ENCODE data around the gene KCNQ5. TPM values are rescaled to one million over a fixed set of nuclear protein-coding genes. Genes with fewer than 3 reads are reported as not detected.

KCNQ5 gene
- total RNA-seq, 1 experiment from 2014 or later: not detected

DNA sequence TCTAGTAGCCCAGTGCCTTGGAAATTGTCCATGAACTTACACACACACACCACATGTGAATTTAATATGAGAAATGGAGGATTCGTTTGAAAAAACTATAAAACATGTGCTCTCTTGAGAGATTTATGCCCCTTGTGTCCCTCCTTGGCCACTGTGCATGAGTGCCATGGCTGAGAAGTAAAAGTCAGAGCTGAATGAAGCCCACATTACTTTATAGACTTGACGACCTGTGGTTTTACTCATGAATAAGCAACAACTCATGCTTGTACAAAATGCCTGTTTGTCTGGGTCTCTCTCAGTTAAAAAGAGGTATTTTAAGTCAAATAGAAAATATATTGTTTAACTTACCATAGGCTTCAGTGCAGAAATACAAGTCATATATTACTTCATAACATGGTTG is 102.7 kb downstream of the KCNQ5 start (continued):
- TF ChIP-seq POLR2AphosphoS5 (IDR thresholded peaks at IDR 0.05; ENCODE audit: low read depth, low read length) (no peak), RAD21 (IDR thresholded peaks at IDR 0.05; ENCODE audit: low read depth) (no peak), CEBPB (IDR thresholded peaks at IDR 0.05; ENCODE audit: low read depth) (no peak)

DNA sequence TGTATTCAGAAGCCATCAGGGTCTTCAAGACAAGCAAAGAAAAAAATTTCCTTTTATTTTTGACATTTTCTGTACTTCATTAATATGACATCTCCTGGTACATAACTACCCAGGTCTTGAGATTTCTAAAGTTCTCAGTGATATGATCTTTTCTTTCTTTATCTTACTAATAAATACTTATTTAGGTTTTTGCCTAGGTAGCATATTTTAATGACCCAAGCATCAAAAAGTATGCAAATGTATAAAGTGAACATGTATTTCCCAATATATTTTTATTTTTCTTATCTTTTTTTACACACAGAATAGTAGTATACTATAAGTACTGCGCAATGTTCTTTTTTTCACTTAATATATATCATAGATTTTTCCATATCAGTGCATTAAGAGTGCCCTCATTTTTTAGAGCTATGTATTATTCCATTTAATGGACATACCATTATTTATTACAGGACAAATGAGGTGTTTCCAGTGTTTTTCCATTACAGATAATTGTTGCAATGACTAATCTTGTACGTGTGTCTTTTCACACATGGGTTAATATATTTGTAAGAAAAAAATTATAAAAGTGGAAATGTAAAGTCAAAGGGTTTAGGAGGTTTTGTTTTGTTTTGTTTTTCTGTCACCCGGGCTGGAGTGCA is 107.0 kb downstream of the KCNQ5 start:
- H3K9ac ChIP-seq (ENCODE audit: low read length): no peak overlapping the region
- no peaks in the 10 kb centered on the region for H3K79me2 ChIP-seq (ENCODE audit: insufficient read depth, low read length)
- ChIA-PET RAD21 (ENCODE audit: low non-redundant PET in 1 of 2, low total read pairs in 2 of 2, uncharacterized antibody in 2 of 2, unreplicated experiment in 2 of 2) (no interaction called here), POLR2A (no interaction called here), CTCF (no interaction called here)
- H3K4me3 ChIP-seq (replicated peaks in 1 of 2; ENCODE audit: low read depth in 1 of 2, low read length in 2 of 2): no peak overlapping the region
- H3K9me2 ChIP-seq (ENCODE audit: insufficient read depth): no peaks in the 10 kb centered on the region
- no peaks in the 10 kb centered on the region for H4K20me1 ChIP-seq (ENCODE audit: insufficient read depth)
- H2AFZ ChIP-seq (ENCODE audit: low read depth, low read length, poor library complexity, severe bottlenecking): no peak overlapping the region
- intact Hi-C loops (cut with micrococcal nuclease): no loop called here
- DNase-seq (ENCODE audit: low read depth, low spot score) (no peak), ATAC-seq (no peak)
- H3K4me2 ChIP-seq (ENCODE audit: low read length): no peak overlapping the region
- H3K27me3 ChIP-seq (ENCODE audit: insufficient read depth, low read length): peaks cover 5% of the 10 kb centered on the region
- no TSS peak for BruUV-seq (replicated peaks)
- no peaks in the 10 kb centered on the region for H3K36me3 ChIP-seq (ENCODE audit: control insufficient read depth in 1 of 2, insufficient read depth in 2 of 2, low read length in 2 of 2)
- H3K4me1 ChIP-seq (ENCODE audit: control insufficient read depth in 1 of 2, insufficient read depth in 2 of 2, low read length in 2 of 2): no peaks in the 10 kb centered on the region
- H3K27ac ChIP-seq (ENCODE audit: low read depth, low read length): no peak overlapping the region
- no peaks in the 10 kb centered on the region for H3K9me3 ChIP-seq (ENCODE audit: control insufficient read depth in 1 of 2, insufficient read depth in 1 of 2, low read depth in 1 of 2, low read length in 2 of 2)
- TF ChIP-seq EGR1 (IDR thresholded peaks at IDR 0.05; ENCODE audit: low read depth): no peak
- no peak for TF ChIP-seq YY1 (IDR thresholded peaks at IDR 0.05; ENCODE audit: extremely low read depth, insufficient replicate concordance, low read depth, low read length)
- no peak for TF ChIP-seq POLR2AphosphoS5 (IDR thresholded peaks at IDR 0.05; ENCODE audit: low read depth, low read length)
- TF ChIP-seq, protein P1, sequence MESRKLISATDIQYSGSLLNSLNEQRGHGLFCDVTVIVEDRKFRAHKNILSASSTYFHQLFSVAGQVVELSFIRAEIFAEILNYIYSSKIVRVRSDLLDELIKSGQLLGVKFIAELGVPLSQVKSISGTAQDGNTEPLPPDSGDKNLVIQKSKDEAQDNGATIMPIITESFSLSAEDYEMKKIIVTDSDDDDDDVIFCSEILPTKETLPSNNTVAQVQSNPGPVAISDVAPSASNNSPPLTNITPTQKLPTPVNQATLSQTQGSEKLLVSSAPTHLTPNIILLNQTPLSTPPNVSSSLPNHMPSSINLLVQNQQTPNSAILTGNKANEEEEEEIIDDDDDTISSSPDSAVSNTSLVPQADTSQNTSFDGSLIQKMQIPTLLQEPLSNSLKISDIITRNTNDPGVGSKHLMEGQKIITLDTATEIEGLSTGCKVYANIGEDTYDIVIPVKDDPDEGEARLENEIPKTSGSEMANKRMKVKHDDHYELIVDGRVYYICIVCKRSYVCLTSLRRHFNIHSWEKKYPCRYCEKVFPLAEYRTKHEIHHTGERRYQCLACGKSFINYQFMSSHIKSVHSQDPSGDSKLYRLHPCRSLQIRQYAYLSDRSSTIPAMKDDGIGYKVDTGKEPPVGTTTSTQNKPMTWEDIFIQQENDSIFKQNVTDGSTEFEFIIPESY (IDR thresholded peaks at IDR 0.05; ENCODE audit: extremely low read depth, insufficient replicate concordance, low read length): no peak
- no peak for TF ChIP-seq CBX3 (IDR thresholded peaks at IDR 0.05; ENCODE audit: low read depth)
- TF ChIP-seq EZH2 (IDR thresholded peaks at IDR 0.05): no peak
- TF ChIP-seq ZFX (IDR thresholded peaks at IDR 0.05): no peak
- TF ChIP-seq SP1 (IDR thresholded peaks at IDR 0.05; ENCODE audit: low read depth): no peak
- TF ChIP-seq, protein P2, sequence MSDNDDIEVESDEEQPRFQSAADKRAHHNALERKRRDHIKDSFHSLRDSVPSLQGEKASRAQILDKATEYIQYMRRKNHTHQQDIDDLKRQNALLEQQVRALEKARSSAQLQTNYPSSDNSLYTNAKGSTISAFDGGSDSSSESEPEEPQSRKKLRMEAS (IDR thresholded peaks at IDR 0.05): no peak
- no peak for TF ChIP-seq EZH2phosphoT487 (IDR thresholded peaks at IDR 0.05; ENCODE audit: borderline replicate concordance)
- no peak for TF ChIP-seq SIN3A (IDR thresholded peaks at IDR 0.05; ENCODE audit: low read depth)
- TF ChIP-seq FOSL1 (IDR thresholded peaks at IDR 0.05; ENCODE audit: low read depth): no peak
- TF ChIP-seq TCF7L2 (IDR thresholded peaks at IDR 0.05; ENCODE audit: borderline replicate concordance, extremely low read depth, insufficient read depth, insufficient read length): no peak
- TF ChIP-seq POLR2A (IDR thresholded peaks at IDR 0.05; ENCODE audit: borderline replicate concordance, extremely low read depth, insufficient read depth, insufficient read length): no peak
- TF ChIP-seq, protein P3, sequence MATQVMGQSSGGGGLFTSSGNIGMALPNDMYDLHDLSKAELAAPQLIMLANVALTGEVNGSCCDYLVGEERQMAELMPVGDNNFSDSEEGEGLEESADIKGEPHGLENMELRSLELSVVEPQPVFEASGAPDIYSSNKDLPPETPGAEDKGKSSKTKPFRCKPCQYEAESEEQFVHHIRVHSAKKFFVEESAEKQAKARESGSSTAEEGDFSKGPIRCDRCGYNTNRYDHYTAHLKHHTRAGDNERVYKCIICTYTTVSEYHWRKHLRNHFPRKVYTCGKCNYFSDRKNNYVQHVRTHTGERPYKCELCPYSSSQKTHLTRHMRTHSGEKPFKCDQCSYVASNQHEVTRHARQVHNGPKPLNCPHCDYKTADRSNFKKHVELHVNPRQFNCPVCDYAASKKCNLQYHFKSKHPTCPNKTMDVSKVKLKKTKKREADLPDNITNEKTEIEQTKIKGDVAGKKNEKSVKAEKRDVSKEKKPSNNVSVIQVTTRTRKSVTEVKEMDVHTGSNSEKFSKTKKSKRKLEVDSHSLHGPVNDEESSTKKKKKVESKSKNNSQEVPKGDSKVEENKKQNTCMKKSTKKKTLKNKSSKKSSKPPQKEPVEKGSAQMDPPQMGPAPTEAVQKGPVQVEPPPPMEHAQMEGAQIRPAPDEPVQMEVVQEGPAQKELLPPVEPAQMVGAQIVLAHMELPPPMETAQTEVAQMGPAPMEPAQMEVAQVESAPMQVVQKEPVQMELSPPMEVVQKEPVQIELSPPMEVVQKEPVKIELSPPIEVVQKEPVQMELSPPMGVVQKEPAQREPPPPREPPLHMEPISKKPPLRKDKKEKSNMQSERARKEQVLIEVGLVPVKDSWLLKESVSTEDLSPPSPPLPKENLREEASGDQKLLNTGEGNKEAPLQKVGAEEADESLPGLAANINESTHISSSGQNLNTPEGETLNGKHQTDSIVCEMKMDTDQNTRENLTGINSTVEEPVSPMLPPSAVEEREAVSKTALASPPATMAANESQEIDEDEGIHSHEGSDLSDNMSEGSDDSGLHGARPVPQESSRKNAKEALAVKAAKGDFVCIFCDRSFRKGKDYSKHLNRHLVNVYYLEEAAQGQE (IDR thresholded peaks at IDR 0.05; ENCODE audit: low read depth): no peak
- no peak for TF ChIP-seq ELF1 (IDR thresholded peaks at IDR 0.05; ENCODE audit: borderline replicate concordance, low read depth)
- TF ChIP-seq, protein P4, sequence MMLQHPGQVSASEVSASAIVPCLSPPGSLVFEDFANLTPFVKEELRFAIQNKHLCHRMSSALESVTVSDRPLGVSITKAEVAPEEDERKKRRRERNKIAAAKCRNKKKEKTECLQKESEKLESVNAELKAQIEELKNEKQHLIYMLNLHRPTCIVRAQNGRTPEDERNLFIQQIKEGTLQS (IDR thresholded peaks at IDR 0.05): no peak

All from HCT116 (cell line).